NK-92 treated with Interleukin-12 subunit alpha and Interleukin-12 subunit beta, amount 100 ng/mL, for 24 hours (cell line): ENCODE data around the gene FLNC.

ENCODE experiments used
- DNase-seq: peaks from one replicate; lab custom pipeline; 2025; lab: John Stamatoyannopoulos, UW

The FLNC gene

DNA sequence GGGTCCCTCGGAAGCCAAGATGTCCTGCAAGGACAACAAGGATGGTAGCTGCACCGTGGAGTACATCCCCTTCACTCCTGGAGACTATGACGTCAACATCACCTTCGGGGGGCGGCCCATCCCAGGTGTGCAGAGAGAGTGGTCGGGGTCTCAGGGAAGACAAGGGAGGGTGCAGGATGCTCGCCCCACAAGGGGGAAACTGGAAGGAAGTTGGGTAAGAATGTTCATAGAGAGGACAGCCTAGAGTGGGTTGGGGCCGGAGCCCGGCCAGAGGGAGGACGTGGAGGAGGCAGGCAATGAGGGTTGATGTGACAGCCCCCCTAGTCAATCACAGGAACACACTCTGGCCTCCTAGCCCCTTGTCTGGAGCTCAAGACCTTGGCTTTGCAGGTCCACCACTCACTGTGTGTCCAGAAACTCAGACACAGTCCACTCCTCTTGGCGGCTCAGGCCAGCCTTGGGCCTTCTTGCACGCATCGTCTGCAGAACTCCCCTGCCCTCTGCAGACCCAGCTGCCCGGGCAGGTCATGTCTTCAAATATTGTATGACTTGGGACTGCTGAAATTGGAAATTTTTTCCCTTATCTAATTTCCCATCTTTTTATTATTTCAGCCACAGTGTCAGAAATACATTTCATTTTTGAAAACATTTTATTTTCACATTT, 16.7 kb downstream of the FLNC start:
- DNase-seq, result no peak

DNA sequence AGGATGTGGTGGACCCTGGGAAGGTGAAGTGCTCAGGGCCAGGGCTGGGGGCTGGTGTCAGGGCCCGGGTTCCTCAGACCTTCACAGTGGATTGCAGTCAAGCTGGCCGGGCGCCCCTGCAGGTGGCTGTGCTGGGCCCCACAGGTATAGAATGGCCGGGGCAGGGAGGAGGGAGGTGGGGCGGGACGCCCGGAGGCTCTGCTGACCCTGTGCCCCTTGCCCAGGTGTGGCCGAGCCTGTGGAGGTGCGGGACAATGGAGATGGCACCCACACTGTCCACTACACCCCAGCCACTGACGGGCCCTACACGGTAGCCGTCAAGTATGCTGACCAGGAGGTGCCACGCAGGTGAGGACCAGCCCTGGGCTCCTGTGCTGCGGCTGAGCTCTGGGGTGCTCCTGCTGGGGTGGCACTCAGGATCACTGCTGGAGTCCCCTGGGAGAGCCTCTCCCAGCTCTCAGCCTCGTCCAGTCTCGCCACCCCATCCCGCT, 17.6 kb downstream of the FLNC start:
- DNase-seq, result no peak

DNA sequence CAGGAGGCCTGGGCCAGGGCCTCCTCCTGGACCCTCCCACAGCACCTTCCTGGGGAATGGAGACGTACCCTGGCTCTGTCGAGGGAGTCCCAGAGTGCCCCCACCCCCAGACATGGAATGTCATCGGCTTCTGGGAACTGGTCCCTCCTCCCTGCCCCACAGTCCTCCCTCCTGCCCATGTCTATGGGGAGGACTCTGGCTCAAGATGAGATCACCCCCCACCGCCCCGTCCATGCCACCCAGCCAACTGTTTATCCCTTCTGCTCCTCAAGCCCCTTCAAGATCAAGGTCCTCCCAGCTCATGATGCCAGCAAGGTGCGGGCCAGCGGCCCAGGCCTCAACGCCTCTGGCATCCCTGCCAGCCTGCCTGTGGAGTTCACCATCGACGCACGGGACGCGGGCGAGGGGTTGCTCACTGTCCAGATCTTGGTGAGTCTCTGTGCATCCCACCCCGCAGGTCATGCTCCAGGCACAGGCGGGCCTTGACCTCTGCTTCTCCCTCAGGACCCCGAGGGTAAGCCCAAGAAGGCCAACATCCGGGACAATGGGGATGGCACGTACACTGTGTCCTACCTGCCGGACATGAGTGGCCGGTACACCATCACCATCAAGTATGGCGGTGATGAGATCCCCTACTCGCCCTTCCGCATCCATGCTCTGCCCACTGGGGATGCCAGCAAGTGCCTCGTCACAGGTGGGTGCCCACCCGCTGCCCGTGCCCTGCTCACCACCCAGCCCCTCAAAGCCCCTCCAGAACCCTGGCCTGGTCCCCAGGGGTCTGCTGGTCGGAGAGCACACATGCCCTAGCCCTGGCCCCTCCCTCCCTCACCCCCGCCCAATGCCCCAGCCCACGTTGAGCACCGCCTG, 18.3 kb downstream of the FLNC start:
- DNase-seq, result no peak

- no peak for DNase-seq
Measured at GRCh38 chr7:128849156-128849515, 18.9 kb downstream of the FLNC start.

DNA sequence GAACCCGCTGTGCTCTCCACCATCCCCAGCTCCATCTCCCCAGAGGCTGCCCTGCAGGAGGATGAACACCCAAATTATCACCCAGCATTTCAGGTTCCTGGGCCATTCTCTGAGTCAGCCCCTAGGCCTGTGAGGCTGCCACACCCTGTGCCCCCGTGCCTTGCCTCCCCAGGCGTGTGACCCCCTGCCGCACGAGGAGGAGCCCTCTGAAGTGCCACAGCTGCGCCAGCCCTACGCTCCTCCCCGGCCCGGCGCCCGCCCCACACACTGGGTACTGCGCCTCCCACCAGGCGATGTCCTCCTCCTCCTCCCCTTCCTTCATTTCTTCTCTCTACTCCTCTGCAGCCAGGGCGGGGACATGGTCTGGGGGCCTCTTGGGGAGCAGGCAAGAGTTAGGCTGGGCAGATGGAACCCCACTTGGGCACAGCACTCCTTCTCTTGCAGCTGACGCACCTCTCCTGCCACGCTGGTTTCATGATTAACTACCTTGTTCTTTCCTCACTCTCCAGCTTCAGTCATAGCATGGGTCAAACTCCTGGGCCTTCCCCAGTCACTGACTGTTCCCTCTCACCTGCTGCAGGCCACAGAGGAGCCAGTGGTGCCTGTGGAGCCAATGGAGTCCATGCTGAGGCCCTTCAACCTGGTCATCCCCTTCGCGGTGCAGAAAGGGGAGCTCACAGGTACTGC, 19.7 kb downstream of the FLNC start:
- no peak for DNase-seq

DNA sequence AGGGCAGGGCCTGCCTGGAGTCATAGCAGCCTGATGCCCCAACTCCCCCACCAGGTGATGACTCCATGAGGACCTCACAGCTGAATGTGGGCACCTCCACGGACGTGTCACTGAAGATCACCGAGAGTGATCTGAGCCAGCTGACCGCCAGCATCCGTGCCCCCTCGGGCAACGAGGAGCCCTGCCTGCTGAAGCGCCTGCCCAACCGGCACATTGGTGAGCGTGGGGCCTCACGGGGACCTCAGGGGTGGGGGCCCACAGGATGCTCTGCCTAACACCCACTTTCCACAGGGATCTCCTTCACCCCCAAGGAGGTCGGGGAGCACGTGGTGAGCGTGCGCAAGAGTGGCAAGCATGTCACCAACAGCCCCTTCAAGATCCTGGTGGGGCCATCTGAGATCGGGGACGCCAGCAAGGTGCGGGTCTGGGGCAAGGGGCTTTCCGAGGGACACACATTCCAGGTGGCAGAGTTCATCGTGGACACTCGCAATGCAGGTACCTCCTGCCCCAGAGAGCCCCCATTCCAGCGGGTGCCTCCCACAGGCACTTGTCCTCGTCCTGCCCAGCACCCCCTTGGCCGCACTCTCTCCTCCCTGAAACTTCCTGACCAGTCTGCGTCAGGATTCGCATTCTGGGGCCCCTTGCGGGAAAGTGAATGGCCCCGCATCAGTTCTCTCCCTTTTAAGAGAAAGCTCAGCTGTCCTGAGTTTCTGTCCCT, 22.5 kb downstream of the FLNC start:
- DNase-seq, result no peak

DNA sequence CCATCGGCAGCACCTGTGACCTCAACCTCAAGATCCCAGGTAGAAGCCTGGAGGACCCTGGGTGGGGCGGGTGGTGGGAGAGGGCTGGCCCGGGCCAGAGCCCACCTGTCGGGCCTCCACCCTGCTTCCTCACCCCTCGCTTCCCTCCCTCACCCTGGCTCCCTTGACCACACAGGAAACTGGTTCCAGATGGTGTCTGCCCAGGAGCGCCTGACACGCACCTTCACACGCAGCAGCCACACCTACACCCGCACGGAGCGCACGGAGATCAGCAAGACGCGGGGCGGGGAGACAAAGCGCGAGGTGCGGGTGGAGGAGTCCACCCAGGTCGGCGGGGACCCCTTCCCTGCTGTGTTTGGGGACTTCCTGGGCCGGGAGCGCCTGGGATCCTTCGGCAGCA, 23.6 kb downstream of the FLNC start:
- DNase-seq, result no peak

DNA sequence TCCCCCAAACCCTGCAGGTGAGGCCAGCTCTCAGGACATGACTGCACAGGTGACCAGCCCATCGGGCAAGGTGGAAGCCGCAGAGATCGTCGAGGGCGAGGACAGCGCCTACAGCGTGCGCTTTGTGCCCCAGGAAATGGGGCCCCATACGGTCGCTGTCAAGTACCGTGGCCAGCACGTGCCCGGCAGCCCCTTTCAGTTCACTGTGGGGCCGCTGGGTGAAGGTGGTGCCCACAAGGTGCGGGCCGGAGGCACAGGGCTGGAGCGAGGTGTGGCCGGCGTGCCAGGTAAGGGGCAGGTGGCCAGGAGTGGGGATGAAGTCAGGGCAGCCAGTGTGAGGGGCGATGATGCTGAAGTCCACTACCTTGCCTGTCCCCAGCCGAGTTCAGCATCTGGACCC, 24.2 kb downstream of the FLNC start:
- no peak for DNase-seq

DNA sequence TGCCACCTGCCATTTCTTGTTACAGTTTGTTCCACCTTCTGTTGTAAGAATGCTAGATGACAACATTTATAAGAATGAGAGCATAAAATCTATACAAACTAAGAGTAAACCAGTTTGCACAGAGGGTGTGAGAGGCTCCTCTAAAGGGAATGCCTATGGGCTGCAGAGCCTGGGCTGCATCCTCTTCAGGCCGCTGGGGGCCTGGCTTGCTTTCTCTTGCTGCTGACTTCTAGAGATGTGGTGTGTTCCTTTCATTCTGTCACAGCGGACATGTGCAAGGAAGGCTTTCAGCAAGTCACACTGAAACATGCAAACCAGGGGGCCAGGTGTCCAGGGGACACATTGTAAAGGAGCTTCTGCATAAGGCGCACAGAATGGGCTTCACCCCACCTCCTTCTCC, 25.4 kb downstream of the FLNC start:
- DNase-seq, result no peak

DNA sequence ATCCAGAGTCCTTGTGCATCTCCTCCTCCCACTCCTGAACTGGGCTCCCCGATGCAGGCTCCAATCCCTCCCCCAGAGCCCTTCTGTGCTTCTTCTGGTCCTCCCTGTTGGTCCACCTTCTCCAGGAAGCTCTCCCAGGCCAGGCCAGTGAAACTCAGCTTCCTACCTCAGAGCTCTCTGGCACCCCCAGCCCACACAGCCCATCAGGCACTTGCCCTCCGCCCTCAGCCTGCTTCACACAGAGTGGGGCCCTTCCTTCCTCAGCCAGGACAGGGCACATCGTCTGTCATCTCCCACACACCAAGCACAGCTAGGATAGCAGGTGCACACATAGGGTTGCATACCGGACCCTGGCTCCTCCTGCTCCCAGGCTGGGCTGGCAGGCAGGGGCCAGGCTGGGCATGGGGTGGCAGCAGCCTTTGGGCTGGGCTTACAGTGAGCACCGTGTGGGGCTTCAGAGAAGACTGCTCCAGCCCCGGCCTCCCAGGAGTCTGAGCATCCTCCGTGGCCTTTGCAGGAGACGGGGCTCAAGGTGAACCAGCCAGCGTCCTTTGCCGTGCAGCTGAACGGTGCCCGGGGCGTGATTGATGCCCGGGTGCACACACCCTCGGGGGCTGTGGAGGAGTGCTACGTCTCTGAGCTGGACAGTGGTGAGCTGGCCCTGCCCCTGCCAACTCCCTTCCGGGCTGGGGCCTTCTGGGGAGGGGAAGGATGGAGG, 26.0 kb downstream of the FLNC start:
- DNase-seq, result no peak

GRCh38 chr7:128858380-128859231, 28.4 kb downstream of the FLNC start:
- no peak for DNase-seq

DNA sequence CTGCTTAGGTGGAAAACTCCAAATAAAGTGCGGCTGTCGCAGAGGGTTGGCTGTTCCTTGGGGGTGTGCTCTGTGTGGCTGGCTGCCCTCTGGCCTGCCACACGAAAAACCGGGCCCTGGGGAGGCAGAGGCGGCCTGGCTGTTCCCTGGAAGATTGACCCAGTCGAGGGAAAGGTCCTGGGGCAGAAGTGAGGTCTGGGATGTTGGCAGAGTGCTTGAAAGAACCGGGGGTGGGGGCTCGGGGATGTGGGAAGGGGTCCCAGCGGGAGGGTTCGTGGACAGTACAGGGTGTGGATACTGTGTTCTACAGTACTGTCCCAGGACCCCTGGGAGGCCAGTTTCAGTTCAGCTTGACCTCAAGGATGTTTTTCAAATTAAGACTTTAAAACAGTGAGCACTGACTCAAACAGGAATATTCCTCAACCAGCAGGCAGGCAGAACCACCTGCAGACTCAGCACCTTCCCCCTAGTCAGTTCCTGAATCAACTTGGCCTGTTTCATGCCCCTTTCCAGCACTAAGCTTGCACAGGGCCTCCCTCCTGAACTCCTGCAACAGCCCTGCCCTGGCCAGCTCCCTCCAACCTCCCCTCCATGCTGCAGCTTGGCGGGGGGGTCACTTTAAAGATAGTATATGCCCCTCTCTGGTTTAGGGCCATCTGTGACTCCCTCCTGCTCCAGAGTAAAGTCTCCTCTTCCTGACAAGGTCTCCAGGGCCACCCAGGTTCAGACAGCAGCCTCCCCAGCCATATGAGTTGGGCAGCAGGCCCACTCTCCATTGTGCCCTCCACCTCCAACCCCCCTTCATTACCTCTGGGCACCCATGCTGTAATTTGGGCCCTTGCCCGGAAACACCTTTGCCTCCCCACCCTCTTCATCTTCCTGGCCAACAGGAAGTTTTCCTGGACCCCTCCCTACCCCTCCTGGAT, 29.3 kb downstream of the FLNC start:
- DNase-seq, result no peak

DNA sequence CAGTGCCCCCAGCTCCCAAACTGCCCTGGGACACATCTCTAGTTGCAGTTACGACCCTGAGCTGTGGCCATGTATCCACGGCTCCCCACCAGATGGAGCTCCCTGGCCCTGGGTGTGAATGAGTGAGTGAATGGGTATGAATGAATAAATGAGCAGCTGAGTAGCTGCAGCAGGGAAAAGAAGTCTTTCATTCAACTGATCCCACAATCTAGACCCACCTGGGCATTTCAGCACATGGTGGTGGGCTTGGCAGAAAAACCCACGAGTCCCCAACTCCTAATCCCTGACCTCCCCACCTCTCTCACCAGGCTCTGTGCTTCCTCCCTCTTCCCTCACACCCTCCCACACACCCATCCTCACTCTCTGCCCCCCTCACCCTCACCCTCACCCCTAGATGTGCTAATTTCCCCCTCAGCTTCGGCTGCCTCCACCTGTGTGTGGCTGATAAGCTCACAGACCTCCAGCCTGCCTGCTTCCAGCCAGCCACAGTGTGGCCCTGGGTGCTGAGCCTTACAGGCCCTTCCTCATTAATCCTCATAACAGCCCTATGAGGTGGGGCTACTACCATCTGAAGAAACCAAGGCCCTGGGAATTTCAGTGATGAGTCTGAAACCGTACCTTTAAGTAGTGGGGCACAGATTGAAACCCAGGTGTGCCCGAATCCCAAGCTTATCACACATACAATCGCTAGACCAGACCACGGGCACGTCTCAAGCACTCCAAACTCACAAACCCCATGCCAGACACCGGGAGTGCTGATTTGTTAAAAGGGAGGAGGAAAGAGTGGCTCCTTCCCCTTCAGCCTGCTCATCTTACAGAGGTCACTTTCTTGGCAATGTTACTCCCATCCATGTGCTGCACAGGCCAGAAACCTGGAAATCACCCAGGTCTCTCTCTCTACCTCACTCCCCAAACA, 30.2 kb downstream of the FLNC start:
- DNase-seq, result no peak

DNA sequence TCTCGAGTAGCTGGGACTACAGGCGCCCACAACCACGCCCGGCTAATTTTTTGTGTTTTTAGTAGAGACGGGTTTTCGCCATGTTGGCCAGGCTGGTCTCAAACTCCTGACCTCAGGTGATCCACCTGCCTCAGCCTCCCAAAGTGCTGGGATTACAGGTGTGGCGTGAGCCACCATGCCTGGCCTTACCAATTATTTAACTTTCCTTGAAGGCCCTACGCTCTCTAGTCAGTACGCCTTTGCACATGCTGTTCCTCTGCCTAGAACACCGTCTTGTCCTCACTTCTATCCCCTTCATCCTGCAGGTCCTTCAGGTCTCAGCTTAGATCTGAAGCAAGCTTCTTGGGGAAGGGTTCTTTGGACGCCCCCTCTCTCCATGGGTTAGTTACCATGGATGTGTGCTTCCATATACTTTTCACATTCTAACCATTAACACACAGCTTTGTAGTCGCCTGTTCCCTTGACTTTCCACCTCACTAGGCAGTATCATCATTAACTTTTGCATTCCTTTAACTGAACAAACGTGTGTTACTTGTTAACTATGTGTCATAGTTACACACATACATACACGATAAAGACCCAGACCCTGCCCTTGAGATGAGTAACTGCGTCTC, 31.9 kb downstream of the FLNC start:
- no peak for DNase-seq

DNA sequence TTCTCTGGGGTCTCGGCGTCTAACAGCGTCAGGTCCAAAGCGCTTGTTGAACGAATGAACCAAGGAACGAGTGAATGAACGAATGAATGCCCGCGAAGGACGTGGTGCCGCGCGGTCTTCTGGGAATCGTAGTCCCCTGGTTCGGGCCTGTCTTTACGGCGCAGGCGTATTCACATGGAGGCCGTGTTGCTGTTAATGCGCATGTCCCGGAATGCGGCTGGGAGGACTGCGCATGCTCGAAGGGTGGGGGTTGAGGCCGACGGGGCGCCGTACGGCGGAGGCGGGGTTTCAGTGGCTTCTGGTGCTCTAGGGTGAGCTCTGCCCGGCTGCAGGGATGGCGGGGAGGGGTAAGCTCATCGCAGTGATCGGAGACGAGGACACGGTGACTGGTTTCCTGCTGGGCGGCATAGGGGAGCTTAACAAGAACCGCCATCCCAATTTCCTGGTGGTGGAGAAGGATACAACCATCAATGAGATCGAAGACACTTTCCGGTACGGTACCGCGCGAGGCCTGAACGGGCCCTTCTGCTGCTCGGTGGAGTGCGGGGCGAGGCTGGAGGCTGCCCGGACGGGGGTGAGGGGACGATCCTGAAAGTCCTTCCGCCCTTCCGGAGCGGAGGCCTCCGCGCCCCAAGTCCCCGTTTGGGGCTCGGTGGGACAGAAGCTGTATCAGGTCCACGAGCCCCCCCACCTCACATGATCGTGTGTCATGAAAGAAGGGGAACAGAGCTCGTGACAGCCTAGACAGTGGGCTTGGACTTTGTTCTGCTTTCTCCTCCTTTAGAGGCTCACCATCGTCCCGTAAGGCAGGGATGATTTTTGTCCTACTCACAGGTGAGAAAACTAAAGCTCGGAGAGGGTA, 32.6 kb downstream of the FLNC start, which contains the start of gene ATP6V1F:
Gene ATP6V1F, plus strand, starts transcription at position 286 of the 862 bp plus-strand sequence. Its CDS starts 49 bp downstream, at position 335.
- DNase-seq, result peak; percentile 98

GRCh38 chr7:128863433-128863989, 33.3 kb downstream of the FLNC start:
- DNase-seq, result peak; percentile 42

- no peak for DNase-seq
Measured at GRCh38 chr7:128865303-128865702, 35.1 kb downstream of the FLNC start.
